GM20431 (cell line): ENCODE results near the gene UBE2H.
"Not testable (repeated sequence)": the region's sequence is repeated elsewhere in the genome, so short reads cannot be mapped to it uniquely, and the experiment has no call there.

Experiments used
- in situ Hi-C: fragments of 300-500 bp; cut with MseI, MboI; formaldehyde crosslinking; loops from one replicate; pipeline ENCODE4 v1.15.0; 2020; ENCODE audit warnings: low sequenced_read_pairs; ENCODE audit not compliant: unreplicated experiment

Gene UBE2H

GRCh38 chr7:129828989-129829736, 123.6 kb downstream of the UBE2H start:
- in situ Hi-C loops = no loop called here

- in situ Hi-C loops = no loop called here
These were observed 124.5 kb downstream of the UBE2H start for GRCh38 chr7:129828078-129828762.

- in situ Hi-C loops = no loop called here
These were observed 125.2 kb downstream of the UBE2H start for GRCh38 chr7:129827467-129827990.

- in situ Hi-C loops = not testable (repeated sequence)
These were observed 125.9 kb downstream of the UBE2H start for GRCh38 chr7:129826895-129827294.

- in situ Hi-C loops = no loop called here
These were observed 127.4 kb downstream of the UBE2H start for GRCh38 chr7:129825209-129825970.

- in situ Hi-C loops = no loop called here
These were observed 128.2 kb downstream of the UBE2H start for GRCh38 chr7:129824291-129825208.

- in situ Hi-C loops = not testable (repeated sequence)
These were observed 129.6 kb downstream of the UBE2H start for GRCh38 chr7:129823143-129823542.

GRCh38 chr7:129821476-129821875, 131.3 kb downstream of the UBE2H start:
- in situ Hi-C loops = no loop called here

GRCh38 chr7:129816742-129817141, 136.0 kb downstream of the UBE2H start:
- in situ Hi-C loops = no loop called here

- in situ Hi-C loops = no loop called here
These were observed 144.9 kb downstream of the UBE2H start for GRCh38 chr7:129807863-129808262.

GRCh38 chr7:129804890-129805719, 147.7 kb downstream of the UBE2H start:
- in situ Hi-C loops = no loop called here

- in situ Hi-C loops = no loop called here
These were observed 148.5 kb downstream of the UBE2H start for GRCh38 chr7:129804111-129804889.

GRCh38 chr7:129803546-129804081, 149.1 kb downstream of the UBE2H start:
- in situ Hi-C loops = no loop called here

GRCh38 chr7:129801882-129802281, 150.9 kb downstream of the UBE2H start:
- in situ Hi-C loops = no loop called here

- in situ Hi-C loops = no loop called here
These were observed 151.9 kb downstream of the UBE2H start for GRCh38 chr7:129800901-129801300.

GRCh38 chr7:129799350-129799955, 153.3 kb downstream of the UBE2H start:
- in situ Hi-C loops = no loop called here

- in situ Hi-C loops = no loop called here
These were observed 154.0 kb downstream of the UBE2H start for GRCh38 chr7:129798616-129799349.
